LNCAP (cell line): ENCODE results near the gene VASH1.

ENCODE experiments used
- CTCF ChIP-seq: fragments of 450-650 bp; IDR thresholded peaks from 2 replicates; pipeline ENCODE4 v1.5.1; 2017; ENCODE audit warnings: mild to moderate bottlenecking

VASH1 gene

GRCh38 chr14:76781648-76782051 lies 20.4 kb downstream of the VASH1 start:
- TF ChIP-seq CTCF = no peak

- no peak for TF ChIP-seq CTCF
Observed at GRCh38 chr14:76782115-76782884, 21.0 kb downstream of the VASH1 start.

GRCh38 chr14:76782885-76783566 lies 21.8 kb downstream of the VASH1 start:
- no peak for TF ChIP-seq CTCF

GRCh38 chr14:76784266-76784874 lies 23.1 kb downstream of the VASH1 start:
- no peak for TF ChIP-seq CTCF

- peak; percentile 73 for TF ChIP-seq CTCF
Observed at GRCh38 chr14:76784881-76785280, 23.6 kb downstream of the VASH1 start.

- TF ChIP-seq CTCF = no peak
Observed at GRCh38 chr14:76786601-76787000, 25.3 kb downstream of the VASH1 start.

- TF ChIP-seq CTCF = no peak
Observed at GRCh38 chr14:76792422-76792821, 31.2 kb downstream of the VASH1 start.
